Activated naive CD4-positive, alpha-beta T cell treated with Interleukin-2 at 50 U/mL for 16 hours (primary cell): ENCODE results near the gene MT1G.
A peak's percentile ranks its signal among the peaks of the same experiment; 100 is the strongest.

Experiments
- DNase-seq: peaks from one replicate; pipeline ENCODE4 v3.0.0-alpha.2; 2020

Gene MT1G

DNA sequence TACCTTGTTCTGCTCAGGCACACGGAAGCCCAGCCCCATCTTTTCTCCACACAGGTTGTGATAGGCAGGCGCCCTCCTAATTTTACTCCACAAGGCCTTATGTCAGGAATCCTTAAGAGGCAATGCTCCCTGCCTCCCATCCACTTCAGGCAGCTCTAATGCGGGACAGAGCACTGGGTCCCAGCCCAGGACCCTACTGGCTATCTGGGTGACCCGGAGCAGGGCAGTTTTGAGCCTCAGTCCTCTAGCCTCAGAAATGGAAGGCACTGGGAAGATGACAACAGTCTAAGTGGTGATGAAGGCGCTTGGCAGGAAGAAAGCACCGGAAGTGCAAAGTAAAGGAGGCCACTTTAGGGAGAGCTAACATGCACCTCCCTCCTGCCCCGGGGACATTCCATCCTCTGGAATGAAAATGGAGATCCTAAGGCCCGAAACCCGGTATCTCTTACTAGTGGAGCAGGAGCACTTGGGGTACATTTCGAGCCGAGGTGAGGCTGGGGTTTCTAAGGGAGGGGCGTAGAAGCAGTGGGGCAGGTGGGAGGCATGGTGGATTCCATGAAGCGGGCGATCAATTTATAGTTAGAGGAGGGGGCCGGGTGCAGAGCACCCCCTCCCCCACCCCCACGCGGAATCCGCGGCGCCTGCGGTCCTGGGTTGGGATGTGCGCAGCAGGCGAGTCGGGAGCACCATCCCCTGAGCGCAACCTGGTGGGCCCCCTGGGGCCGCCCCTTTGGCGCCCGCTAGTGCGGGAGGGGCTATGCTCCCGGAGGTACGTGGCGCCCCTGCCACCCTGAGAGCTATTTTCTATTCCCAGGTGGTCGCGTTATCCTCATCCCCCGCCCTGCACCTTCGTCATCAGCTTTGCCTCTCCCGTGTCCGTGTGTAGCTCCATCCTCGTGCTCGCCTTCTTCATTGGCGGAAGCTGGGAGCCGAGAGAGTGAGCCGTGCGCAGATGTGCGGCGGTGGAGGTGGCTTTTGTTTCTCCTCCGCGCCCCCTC lies 5.2 kb downstream of the MT1G start:
- peak; percentile 40 for DNase-seq

DNA sequence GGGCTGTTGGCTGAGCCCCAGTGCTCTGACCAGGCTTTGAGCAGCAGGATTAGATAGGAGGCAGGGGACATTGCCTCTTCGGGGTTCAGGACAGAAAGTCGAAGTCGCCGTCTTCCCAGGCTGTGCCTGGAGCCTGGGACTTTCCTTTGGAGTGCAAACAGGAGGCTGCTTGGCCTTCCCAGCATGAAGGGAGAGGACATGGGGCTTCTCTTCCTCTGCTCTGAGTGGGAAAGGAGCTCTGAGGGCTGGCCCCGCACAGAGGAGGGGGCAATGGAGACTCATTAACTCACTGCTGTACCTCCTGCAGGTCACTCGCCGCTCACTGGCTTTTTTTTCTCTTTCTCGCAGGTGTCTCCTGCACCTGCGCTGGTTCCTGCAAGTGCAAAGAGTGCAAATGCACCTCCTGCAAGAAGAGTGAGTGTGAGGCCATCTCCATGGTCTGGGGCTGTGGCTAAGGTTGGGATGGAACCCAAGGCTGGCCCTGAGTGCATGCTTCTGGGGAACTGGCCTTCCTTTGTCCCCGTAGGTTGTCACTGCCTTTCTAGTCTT lies 9.5 kb downstream of the MT1G start:
- DNase-seq = no peak

DNA sequence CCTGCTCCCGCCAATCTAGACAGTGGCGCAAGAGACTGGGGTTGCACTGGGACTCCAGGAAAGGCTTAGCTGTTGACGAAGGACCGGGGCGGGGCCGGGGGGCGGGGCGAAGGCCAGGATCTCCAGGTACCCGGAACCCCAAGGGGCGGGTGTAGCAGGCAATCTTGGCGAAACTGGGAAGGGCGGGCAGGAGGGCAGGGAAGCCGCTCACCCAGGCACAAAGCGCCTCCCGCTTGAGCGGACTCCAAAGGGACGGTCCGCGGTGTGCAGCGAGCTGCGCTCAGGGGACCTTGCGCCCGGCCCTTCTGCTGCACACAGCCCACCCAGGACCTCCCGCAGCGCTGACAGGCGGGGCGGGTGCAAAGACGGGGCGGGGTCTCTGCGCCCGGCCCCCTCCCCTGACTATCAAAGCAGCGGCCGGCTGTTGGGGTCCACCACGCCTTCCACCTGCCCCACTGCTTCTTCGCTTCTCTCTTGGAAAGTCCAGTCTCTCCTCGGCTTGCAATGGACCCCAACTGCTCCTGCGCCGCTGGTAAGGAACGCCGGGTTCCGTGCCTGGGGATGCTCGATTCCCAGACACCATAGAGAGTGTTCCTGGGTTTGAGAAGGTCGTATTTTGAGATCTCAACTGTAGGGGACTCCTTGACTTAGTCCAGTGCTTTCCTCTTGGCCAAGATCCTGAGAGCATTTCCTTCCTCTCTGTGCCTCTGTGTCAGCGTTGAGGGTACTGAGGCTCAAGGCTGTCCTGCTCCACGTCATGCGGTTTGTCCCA lies 10.1 kb downstream of the MT1G start, which contains the start of gene MT1F:
MT1F (plus strand) TSS at position 405 of the 772 bp plus-strand sequence; CDS start at position 505, 100 bp downstream.
- peak; percentile 67 for DNase-seq

DNA sequence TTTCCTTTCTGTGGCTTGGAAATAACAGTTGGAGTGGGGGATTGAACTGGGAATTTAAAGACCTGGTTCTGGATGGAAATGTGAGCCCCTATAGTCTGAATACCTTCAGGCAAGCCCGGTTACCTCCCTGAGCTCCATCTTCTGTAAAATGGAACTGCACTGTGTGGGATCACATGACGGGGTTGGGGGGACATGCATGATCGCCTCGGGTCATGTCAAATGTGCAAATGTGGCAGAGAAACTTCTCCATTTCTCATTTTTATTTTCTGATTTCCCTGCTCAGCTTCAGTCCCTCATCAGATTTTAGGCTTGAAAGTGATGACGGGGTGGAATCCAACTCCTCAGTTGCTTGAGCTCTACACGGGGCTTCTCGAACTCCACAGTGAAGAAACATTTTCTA lies 14.6 kb downstream of the MT1G start:
- DNase-seq = no peak

DNA sequence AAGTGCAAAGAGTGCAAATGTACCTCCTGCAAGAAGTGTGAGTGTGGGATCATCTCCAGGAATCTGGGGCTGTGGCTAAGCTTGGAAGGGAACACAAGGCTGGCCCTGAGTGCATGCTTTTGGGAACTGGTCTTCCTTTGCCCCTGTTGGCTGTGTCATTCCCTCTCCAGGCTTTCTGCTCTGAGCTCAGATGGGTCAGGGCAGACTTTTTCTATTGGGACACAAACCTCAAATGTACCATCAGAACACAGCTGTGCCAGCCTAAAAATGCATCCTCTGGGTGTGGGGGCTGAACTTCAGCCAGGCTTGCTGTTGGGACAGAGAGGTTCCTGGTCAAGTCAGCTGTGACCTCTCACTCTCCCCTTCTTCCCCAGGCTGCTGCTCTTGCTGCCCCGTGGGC lies 15.3 kb downstream of the MT1G start:
- DNase-seq = no peak

DNA sequence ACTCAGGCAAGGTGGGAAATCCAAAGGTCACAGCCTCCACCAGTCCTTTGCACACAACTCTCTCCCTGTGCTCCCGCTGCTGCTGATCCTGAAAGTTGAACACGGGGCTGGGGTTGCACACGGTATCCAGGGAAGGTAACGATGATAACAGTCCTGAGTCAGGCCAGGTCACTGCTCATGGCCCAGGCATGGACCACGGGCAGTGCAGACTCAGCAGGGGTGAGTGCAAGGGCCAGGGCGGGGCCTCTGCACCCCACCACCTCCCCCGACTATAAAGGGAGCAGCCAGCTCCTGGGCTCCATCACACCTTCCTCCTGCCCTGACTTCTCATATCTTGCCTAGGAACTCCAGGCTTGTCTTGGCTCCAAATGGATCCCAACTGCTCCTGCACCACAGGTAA lies 16.3 kb downstream of the MT1G start, which contains the start of gene MT1B:
MT1B (plus strand) TSS at position 301 of the 400 bp plus-strand sequence; CDS start at position 369, 68 bp downstream.
- DNase-seq = no peak

DNA sequence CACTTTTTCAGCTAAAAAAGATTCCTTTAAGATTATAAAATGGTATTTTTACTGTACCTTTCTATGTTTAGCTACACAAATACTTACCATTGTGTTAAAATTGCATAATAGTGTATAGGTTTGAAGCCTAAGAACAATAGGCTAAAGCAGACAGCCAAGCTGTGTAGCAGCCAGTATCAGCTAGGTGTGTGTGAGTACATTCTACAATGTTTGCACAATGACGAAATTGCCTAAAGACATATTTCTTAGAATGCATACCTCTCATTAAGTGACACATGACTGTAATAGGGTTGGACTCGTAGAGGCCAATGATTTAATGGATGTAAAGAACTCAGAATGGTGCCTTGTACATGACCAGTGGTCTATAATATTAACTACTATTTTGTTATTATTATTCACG lies 18.0 kb downstream of the MT1G start:
- DNase-seq = no peak

DNA sequence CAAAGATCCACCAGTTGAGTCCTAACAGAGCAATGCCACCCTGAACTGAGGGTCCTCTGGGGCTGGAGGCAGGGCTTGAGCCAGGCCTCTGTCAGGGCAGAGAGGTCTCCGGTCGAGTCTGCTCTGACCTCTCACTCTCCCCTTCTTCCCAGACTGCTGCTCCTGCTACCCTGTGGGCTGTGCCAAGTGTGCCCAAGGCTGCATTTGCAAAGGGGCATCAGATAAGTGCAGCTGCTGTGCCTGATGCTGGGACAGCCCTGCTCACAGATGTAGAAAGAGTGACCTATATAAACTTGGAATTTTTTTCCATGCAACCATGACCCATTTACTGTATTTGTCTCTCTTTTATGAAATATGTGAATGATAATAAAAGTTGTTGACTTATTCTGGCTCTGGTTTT lies 18.6 kb downstream of the MT1G start:
- no peak for DNase-seq

DNA sequence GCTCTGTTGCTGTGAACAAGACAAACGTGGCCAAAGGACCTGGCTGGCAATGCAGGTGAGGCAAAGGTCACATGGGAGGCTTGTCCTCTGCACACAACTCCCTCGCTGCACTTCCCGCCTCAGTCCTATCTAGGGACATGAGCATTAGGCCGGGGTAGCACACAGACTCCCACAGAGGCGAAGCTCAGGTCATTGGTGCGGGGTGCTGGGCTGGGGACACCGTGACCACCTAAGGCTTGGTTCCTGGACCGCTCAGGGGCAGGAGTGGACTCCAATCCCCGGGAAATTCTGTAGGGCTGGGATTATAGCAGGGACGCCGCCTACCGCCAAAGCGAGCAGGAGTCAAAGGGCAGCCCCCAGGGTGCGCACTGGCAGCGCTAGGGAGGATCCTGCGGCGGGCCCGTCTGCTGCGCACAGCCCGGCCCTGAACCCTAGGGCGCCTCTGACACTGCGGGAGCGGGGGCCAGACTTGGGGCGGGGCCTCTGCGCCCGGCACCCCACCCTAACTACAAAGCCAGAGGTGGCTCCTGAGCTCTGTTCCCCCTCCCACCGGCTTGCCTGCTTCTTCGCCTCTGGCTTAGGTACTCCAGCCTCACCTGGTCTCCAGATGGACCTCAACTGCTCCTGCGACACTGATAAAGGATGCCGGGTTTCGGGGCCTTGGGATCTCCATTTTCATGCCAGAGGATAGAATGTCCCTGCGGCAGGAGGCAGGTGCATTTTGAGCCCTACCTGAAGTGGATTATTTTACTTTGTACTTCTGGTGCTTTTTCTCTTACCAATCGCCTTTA lies 20.0 kb downstream of the MT1G start:
- no peak for DNase-seq

DNA sequence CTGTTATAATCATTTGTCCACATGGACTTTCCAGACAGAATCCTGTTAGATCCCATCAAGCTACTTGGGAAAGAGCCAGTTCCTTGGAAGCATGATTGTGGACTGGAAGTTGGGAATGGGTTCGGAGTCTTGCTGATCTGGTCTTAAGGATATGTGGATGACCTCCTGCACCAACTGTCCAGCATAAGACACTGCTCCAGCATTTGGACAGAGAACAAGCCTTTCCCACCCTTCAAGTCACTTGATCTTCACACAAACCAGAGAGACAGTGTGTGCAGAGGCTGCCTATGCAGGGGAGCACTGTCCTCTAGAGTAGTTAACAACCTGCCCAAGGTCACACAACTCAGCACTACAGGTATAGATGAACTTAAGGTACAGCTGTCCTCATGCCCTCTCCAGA lies 22.0 kb downstream of the MT1G start:
- DNase-seq = no peak

DNA sequence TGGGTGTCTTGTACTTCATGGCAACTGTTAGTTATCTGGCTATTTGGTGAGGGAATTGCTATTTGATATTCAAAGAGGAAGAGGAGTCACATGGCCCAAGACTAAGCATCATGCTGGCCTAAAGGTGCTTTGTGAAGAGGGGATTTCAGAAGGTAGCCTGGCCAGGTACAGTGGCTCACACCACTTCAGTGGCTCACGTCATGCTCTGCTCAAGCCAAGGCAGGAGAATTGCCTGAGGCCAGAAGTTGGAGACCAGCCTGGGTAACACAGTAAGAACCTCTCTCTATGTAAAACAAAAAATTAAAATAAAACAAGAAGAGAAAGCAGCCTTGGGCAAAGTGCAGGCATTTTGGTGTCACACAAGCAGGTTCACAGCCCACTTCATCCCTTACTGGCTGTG lies 22.6 kb downstream of the MT1G start:
- DNase-seq = no peak

DNA sequence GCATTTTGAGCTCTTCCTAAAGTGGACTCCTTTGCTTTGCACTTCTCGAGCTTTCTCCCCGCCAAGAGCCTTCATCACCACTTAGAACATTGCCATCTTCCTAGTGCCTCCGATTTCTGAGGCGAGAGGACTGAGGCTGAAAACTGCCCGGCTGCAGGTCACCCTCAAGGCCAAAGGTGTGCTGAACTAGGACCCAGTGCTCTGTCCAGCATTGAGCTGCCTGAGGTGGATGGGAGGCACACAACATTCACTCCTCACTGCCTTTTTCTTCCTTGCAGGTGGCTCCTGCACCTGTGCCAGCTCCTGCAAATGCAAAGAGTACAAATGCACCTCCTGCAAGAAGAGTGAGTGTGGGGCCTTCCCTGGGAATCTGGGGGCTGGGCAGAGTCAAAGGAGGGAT lies 24.0 kb downstream of the MT1G start:
- no peak for DNase-seq

DNA sequence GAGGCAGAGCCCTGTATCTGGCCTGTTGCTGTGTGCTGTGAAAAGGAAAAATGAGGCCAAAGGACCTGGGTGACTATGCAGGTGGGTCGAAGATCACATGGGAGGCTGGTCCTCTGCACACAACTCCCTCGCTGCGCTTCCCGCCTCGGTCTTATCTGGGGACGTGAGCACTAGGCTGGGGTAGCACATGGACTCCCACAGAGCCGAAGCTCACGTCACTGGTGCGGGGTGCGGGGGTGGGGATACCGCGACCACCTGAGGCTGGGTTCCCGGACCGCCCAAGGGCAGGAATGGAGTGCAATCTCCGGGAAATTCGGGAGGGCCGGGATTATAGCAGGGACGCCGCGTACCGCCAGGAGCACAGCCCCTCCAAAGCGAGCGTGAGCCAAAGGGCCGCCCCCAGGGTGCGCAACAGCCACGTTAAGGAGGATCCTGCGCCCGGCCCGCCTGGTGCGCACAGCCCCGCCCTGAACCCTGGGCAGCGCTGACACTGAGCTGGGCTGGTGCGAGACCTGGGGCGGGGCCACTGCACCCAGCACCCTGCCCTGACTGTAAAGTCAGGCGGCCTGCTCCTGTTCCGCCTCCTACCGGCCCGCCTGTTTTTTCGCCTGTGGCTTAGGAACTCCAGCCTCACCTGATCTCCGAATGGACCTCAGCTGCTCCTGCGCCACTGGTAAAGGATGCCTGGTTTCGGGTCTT lies 24.6 kb downstream of the MT1G start:
- DNase-seq = peak; percentile 82

DNA sequence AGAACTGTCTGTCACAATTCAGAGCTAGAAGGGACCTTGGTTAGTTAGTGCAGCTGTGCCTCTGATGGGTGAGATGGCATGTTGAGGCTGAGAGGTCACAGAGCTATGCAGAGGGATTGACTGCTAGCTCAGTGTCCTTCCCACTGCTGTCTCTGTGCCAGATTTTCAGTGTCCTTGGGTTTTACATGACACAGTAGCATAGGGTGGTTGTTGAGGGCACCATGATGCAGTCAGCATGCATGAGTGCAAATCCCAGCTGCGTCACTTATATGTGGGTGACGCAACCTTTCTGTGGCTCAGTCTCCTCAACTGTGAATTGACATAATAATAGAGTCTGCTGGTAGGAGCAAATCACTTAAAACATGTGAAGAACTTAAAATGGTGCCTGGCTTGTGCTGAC lies 26.7 kb downstream of the MT1G start:
- DNase-seq = no peak

DNA sequence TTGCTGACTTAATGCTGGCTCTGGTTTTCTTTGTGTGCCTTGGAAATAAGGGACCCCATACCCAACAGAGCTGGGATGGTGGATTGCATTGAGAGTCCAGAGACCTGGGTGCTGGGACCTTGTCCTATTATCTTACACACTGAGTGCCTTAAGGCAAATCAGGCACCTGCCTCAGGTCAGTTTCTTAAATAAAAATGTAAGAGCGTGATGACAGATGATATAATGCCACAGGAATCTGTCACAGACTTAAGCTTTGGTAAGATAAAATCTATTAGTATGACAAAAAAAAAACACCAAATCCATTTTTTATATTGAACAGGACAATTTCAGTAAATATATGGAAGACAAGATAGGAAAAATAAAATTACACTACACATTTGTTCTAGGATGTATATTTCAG lies 27.8 kb downstream of the MT1G start:
- no peak for DNase-seq

DNA sequence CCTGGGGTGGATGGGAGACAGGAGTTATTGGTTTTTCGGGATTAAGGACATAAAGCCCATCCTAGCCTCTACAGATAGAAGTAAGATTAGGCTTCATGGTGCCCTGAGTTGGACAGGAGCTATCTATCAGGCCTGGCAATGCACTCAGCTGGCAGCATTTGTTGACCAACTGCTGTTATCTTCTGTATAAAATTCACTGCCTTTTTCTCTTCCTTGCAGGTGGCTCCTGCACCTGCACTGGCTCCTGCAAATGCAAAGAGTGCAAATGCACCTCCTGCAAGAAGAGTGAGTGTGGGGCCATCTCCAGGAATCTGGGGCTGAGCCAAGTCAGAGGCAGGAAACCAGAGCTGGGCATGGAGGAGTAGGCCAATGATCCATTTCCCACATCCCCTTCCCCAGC lies 28.8 kb downstream of the MT1G start:
- DNase-seq = no peak

DNA sequence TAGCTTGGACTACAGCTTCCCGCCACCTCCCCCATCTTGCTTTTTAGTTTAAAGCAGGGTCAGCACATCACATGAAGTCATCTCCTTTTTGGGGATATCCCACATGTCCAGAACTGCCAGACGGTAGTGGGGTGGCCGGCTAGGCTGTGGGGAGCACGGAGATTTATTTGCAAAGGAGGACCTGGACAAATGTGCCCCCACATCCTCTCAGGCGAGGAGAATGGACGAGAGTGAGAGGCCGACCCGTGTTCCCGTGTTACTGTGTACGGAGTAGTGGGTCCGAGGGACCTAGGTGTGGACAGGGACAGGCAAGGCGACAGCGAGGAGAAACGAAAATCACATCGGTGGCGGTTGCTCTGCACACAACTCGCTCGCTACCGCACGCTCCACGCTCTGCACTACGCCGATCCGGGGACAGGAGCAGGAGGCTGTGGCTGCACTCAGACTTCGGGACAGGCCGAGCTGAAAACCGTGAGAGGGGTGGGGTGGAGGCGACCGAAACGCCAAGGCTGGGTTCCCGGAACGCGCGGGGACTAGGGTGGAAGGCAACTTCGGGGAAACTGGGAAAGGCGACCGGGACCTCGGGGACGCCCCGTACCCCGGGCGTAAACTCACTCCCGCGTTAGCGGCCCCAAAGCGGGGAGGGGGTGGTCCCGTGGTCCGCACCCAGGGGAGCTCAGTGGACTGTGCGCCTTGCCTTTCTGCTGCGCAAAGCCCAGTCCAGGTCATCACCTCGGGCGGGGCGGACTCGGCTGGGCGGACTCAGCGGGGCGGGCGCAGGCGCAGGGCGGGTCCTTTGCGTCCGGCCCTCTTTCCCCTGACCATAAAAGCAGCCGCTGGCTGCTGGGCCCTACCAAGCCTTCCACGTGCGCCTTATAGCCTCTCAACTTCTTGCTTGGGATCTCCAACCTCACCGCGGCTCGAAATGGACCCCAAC lies 29.8 kb downstream of the MT1G start, which contains the start of gene MT1A:
MT1A (plus strand) TSS at position 853 of the 937 bp plus-strand sequence; CDS start at position 926, 73 bp downstream.
- DNase-seq = no peak

DNA sequence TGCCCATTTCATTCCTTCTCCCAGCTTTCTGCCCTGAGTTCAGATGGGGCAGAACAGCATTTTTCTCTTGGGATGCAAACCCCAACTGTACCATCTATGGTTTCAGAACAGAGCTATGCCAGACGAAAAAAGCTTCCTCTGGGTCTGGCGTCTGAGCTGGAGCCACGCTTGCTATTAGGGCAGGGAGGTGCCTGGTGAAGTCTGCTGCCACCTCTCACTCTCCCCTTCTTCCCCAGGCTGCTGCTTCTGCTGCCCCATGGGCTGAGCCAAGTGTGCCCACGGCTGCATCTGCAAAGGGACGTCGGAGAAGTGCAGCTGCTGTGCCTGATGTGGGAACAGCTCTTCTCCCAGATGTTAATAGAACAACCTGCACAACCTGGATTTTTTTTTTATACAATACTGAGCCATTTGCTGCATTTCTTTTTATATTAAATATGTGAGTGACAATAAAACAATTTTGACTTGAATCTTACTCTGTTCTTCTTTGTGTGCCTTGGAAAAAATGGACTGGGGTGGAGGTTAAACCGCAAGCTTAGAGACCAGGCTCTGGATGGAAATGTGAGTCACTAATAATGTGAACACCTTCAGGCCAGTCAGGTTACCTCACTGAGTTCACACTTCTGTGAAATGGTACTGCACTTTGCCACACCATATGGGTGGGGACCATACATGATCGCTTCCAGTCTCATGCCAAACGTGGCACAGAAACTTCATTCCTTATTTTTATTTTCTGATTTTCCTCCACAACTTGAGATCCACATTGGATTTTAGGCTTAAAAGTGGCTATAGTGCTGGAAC lies 31.1 kb downstream of the MT1G start:
- no peak for DNase-seq

DNA sequence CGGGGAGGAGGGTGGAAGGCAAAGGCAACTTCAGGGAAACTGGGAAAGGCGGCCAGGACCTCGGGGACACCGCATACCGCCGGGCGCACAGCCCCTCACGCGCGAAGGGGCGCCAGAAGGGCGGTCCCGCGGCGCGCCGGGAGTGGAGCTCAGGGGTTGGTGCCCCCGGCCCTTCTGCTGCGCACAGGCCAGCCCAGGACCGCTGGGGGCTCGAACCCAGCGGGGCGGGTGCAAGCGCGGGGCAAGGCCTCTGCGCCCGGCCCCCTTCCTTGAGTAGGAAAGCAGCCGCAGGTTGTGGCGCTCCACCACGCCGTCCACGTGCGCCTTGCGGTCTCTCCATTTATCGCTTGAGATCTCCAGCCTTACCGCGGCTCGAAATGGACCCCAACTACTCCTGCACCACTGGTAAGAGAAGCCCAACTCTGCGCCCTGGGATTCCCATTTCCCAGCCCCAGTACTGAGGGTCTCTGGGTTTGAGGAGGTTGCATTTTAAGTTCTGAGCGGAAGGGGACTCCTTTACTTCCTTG lies 32.4 kb downstream of the MT1G start:
- DNase-seq = no peak
